ENCODE results near the gene PRKAG2.

- TF ChIP-seq CTCF (IDR thresholded peaks at IDR 0.05) (no peak), ZFX (IDR thresholded peaks at IDR 0.05; ENCODE audit: borderline replicate concordance) (no peak)
These were observed 369.1 kb downstream of the PRKAG2 start for GRCh38 chr7:151507806-151508205.
